Measurements from ENCODE around the gene CAMK2N2. TPM values are rescaled to one million over a fixed set of nuclear protein-coding genes. Genes with fewer than 3 reads are reported as not detected.

CAMK2N2 gene
- total RNA-seq, 6 experiments from 2014 or later, result 0.21 to 0.42 (median 0.24) TPM; not detected in 3

- TF ChIP-seq POLR2A (IDR thresholded peaks at IDR 0.05), result no peak
- TF ChIP-seq, protein P1, sequence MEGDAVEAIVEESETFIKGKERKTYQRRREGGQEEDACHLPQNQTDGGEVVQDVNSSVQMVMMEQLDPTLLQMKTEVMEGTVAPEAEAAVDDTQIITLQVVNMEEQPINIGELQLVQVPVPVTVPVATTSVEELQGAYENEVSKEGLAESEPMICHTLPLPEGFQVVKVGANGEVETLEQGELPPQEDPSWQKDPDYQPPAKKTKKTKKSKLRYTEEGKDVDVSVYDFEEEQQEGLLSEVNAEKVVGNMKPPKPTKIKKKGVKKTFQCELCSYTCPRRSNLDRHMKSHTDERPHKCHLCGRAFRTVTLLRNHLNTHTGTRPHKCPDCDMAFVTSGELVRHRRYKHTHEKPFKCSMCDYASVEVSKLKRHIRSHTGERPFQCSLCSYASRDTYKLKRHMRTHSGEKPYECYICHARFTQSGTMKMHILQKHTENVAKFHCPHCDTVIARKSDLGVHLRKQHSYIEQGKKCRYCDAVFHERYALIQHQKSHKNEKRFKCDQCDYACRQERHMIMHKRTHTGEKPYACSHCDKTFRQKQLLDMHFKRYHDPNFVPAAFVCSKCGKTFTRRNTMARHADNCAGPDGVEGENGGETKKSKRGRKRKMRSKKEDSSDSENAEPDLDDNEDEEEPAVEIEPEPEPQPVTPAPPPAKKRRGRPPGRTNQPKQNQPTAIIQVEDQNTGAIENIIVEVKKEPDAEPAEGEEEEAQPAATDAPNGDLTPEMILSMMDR (IDR thresholded peaks at IDR 0.05), result no peak
- H3K4me3 ChIP-seq, result no peak overlapping the region
- H3K27ac ChIP-seq, result no peak overlapping the region
- DNase-seq (no peak), ATAC-seq (no peak)
- WGBS (ENCODE audit: insufficient coverage, low coverage, low lambda C conversion rate, missing lambda C conversion rate), result 58% methylated on average over 5 of the region's 14 CpGs
- peaks cover 0 to under 1% (median 0%) of the 10 kb centered on the region in 4 donors for H3K4me1 ChIP-seq
- H3K36me3 ChIP-seq, result no peaks in the 10 kb centered on the region
- peaks cover 0 to 8% of the 10 kb centered on the region in 2 donors for H3K27me3 ChIP-seq
- intact Hi-C loops (cut with DNase I), result no loop called here
- H3K9me3 ChIP-seq, result no peaks in the 10 kb centered on the region
Measured at GRCh38 chr3:184236033-184236410, 25.3 kb downstream of the CAMK2N2 start.

DNA sequence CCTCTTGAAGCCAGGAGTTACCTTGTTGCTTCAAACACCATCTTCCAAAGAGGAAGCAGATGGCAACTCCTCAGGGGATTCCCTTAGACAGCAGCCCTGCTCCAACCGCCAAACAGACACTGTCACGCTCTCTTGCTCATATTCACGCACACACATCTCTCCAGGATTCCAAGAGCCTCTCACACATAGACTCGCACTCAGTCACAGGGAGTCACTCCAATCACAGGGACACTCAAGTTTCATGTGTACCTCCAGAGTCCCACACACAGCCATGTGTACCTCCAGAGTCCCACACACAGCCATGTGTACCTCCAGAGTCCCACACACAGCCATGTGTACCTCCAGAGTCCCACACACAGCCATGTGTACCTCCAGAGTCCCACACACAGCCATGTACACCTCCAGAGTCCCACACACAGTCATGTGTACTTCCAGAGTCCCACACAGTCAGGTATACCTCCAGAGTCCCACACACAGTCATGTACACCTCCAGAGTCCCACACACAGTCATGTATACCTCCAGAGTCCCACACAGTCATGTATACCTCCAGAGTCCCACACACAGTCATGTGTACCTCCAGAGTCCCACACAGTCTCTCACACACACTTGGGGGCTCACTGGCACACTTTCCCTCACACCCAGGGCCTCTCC is 25.8 kb downstream of the CAMK2N2 start:
- Histone ChIP-seq H3K4me1 (peaks cover 0 to 4% (median 0%) of the 10 kb centered on the region in 4 donors), H3K36me3 (no peaks in the 10 kb centered on the region), H3K4me3 (no peak overlapping the region), H3K9me3 (no peaks in the 10 kb centered on the region), H3K27me3 (peaks cover 0 to 13% of the 10 kb centered on the region in 2 donors), H3K27ac (no peak overlapping the region)
- TF ChIP-seq, protein P1 (IDR thresholded peaks at IDR 0.05), result no peak
- TF ChIP-seq POLR2A (IDR thresholded peaks at IDR 0.05), result no peak
- DNase-seq (no peak), ATAC-seq (no peak)
- WGBS (ENCODE audit: insufficient coverage, low coverage, low lambda C conversion rate, missing lambda C conversion rate), result 67% methylated on average over 1 of the region's 4 CpGs
- intact Hi-C loops (cut with DNase I), result no loop called here

GRCh38 chr3:184234671-184235380 is 26.5 kb downstream of the CAMK2N2 start:
- Histone ChIP-seq H3K4me3 (no peak overlapping the region), H3K9me3 (no peaks in the 10 kb centered on the region), H3K4me1 (peaks cover 0 to 11% (median 1%) of the 10 kb centered on the region in 4 donors), H3K27me3 (peaks cover 0 to 20% of the 10 kb centered on the region in 2 donors), H3K27ac (no peak overlapping the region), H3K36me3 (no peaks in the 10 kb centered on the region)
- ATAC-seq (no peak), DNase-seq (no peak)
- TF ChIP-seq, protein P1 (IDR thresholded peaks at IDR 0.05), result no peak
- TF ChIP-seq POLR2A (IDR thresholded peaks at IDR 0.05), result no peak
- intact Hi-C loops (cut with DNase I), result no loop called here
- WGBS (ENCODE audit: insufficient coverage, low coverage, low lambda C conversion rate, missing lambda C conversion rate), result 67% methylated on average over 2 of the region's 19 CpGs

- no peak overlapping the region for H3K27ac ChIP-seq
- H3K4me3 ChIP-seq, result no peak overlapping the region
- ATAC-seq, result no peak
- H3K9me3 ChIP-seq, result no peaks in the 10 kb centered on the region
- 33% methylated on average over 2 of the region's 4 CpGs for WGBS (ENCODE audit: insufficient coverage, low coverage, low lambda C conversion rate, missing lambda C conversion rate)
- peaks cover 0 to 24% of the 10 kb centered on the region in 2 donors for H3K27me3 ChIP-seq
- DNase-seq, result no peak
- intact Hi-C loops (cut with DNase I), result no loop called here
- peaks cover 0 to 17% (median 3%) of the 10 kb centered on the region in 4 donors for H3K4me1 ChIP-seq
- no peaks in the 10 kb centered on the region for H3K36me3 ChIP-seq
- TF ChIP-seq, protein P1 (IDR thresholded peaks at IDR 0.05), result no peak
- TF ChIP-seq POLR2A (IDR thresholded peaks at IDR 0.05), result no peak
Measured at GRCh38 chr3:184234224-184234623, 27.1 kb downstream of the CAMK2N2 start.

Data from right lobe of liver (tissue), 6 donors.